Measurements from ENCODE around the gene SF3A1.

The SF3A1 gene

DNA sequence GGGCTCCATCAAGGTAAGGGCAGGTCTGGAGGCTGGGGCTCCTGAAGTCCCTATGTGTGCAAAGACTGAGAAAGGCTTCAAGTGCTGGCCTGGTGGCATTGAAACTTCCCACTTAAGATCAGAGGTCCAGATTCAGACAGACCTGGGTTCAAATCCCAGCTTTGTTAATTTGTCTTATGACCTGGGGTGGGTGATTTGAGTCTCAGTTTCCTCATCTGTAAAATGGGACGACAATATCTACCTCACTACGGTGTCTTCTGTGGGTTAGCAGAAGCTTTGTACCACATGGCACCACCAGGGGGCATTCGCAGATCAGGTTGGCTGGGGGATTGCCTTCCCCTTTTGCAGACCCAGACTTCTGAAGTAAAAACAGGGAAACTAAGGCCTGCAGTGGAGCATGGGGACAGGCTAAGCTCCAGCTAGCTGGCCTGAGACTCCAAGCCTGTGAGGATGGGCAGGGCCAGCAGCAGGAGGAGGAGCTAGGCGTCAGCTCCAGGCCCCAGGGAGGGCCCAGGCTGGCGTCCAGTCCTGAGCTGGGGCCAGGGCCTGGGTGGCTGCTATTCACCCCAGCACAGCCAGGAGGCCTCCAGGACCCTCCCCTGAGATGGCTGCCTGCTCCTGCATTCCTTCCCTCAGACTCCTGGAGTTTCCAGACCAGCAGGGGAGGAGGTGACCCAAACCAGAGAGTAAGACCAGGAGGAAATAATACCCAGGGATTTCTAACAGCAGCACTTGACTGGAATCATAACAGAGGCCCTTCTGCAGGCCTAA is 68.9 kb downstream of the SF3A1 start:
- peak; percentile 65 to 68 for DNase-seq (ENCODE audit: low read depth in 2 of 2)

DNA sequence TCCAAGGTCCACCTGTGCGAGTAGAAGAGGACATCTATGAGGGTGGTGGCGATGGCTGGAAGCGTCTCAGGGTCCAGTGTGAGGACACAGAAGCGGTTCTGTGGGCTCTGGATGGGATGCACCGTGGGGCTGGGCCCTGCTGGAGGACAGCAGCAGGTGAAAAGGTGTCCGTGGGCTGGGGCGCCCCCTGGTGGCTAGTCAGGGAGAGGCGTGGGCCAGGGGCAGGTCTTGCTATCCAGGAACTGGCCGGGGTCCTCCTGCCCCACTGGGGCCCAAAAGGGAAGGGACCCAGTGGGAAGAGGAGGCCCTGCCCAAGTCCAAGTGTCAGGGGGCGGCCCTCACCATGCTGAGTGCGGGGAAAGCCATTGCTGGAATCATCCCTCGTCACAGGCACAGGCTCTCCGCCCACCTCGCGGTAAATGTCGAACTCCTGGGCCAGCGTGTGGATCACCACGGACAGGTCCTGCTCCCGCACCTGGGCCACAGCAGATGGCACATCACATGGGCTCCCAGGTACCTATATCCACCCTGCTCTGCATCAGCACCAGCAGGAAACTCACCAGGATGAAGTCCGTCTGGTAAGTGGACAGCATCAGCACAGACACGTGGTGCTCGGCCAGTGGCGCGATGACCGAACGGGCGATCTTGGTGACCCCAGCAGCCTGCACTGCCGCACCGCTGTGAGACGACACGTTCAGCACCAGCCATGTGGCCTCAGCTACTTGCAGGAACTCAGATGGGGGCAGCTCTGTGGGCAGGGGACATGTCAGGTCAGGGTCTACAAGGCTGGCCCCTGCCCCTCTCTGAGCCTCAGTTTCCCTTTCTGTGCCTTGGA is 69.7 kb downstream of the SF3A1 start:
- no peak for DNase-seq (ENCODE audit: low read depth in 2 of 2)

DNA sequence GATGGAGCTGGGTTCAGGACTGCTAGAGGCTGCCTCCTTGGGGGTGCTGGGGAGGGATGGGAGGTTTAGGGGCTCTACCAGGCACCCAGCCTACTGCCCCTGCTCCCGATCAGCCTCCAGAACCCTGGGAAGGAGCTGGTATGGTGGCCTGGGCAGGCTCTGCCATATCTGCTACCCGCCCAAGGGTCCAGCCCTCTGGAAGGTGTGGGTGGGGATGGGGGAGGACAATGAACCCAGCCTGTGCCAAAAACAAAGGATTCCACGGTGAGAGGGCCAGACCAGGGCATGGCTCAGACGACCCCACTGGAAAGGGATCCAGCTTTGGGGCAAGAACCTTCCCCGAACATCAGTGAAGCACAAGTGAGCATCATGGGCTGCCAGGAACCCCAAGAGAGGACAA is 70.4 kb downstream of the SF3A1 start:
- DNase-seq (ENCODE audit: low read depth in 2 of 2) = no peak

DNA sequence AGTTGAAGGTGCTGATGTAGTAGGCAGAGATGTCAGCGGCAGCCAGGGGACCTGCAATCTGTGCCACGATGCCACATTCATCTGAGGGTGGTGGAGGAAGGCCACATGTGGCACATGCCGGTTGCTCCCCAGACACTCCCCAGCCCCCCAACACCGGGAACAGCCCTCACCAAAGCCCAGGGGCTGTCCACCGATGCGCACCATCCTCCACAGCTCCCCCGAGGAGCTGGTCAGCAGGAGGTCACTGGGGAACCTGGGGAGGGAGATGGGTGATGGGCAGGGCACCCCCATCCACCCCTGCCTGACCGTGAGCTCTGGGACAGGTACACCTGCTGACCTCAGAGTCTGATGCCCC is 70.9 kb downstream of the SF3A1 start:
- no peak for DNase-seq (ENCODE audit: low read depth in 2 of 2)

DNA sequence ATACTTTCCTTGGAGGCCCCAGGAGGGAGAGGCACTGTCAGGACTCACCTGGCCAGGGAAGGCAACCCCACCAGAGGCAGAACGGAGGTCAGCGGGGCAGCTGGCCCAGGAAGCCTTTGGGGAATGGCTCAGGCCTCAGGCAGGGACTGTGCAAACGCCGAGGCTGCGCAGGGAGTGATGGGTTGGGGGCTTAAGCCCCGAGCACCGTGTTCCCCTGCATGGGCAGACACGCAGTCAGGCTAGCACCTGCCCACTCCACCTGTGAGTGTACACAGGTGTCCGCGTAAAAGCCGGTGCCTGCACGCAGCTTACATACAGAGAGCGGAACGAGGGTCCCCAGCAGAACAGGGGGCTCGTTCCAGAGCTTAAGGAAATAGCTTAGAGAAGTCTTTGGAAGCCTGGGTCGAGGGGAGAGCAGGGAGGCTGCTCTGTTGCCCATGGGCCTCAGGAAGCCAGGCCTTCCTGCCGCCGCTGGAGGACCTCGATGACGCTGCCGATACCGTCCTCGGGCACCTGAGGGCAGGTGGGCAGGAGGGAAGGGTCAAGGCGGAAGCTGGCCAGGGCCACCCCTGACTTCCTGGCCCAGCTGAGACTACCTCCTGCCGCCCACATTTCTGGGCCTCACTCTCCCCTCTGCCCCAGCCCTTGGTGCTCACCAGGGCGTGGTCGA is 71.4 kb downstream of the SF3A1 start:
- DNase-seq (ENCODE audit: low read depth in 2 of 2) = no peak

DNA sequence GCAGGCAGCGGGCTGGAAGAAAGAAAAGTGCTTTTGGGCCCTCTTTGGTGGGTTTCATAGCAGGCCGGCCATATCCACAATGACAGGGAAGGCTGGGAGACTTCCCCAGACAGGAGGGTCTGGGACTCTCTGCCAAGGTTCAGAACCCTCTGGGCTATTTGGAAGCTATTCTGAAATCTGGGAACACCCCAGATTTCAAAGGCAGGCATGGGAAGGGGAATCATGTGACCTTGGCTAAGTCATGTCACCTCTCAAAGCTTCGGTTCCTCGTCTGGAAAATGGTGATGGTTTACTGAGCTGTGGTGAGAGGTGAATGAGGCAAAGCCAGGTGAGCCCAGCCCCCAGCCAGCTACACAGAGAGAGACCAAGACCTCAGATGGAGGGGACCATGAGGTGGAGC is 72.0 kb downstream of the SF3A1 start:
- DNase-seq (ENCODE audit: low read depth in 2 of 2) = no peak

DNA sequence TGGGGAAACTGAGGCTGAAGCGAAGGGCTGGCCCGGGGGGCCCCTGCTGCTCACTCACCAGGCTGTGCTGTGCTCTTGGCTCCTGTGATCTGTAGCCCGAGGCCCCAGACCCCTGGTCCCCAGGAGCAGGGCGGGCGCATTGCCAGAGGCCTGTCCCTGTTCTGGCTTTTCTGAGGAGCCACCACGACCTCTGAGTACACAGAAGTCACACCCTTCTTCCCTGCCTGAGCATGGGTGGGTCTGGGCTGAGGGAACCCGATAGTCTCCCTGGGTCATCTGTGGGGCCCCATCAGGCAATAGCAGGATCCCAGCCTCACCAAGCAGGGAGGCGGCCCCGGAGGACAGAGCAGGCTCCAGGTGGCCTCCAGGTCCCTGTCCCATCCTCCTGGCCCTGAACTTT is 72.5 kb downstream of the SF3A1 start:
- DNase-seq (ENCODE audit: low read depth in 2 of 2) = no peak

DNA sequence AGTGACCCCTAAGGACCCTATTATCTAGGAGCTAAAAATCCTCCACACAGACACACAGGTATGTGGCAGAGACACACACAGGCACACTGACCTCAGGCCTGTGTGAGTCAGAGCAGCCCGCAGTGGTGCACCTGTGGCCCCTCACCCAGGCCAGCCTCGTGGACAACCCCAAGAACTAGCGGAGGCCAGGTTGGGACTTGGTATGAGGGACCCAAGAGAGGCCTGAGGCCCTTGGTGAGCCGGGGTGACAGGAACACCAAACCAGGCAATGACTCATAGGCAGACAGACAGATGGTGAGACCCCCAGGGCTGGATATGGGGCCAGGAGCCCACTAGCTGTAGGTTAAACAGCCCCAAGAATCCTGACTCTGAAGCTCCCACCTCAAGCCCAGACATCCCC is 73.4 kb downstream of the SF3A1 start:
- DNase-seq (ENCODE audit: low read depth in 2 of 2) = no peak

DNA sequence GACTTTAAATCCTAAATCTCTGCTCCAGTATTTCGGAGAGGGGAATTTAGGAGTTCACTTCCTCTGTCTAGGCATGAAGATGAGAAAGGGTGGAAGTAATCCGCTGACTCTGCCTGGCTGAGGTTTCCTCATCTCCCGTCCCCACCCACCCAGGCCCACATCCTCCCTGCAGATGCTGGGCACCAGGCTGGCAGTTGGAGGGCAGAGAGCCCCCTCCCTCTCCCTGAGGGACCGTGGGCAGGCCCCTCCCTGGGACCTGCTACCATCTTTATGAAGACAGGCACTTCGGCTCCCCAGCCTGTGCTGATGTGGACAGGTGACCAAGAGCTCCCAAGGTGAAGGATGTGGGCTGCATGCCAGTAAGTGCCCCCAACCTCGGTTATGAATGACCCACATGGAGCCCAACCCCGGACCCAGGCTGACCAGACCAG is 74.1 kb downstream of the SF3A1 start:
- no peak for DNase-seq (ENCODE audit: low read depth in 2 of 2)
